HepG2 (cell line): Measurements from ENCODE around the gene CREG2. TPM values are rescaled to one million over a fixed set of nuclear protein-coding genes. Genes with fewer than 3 reads are reported as not detected.
A peak's percentile ranks its signal among the peaks of the same experiment; 100 is the strongest.

Experiments used
- ARNT ChIP-seq: fragments of 450-650 bp; IDR thresholded peaks from 2 replicates; pipeline ENCODE4 v1.6.1; 2017
- ATM ChIP-seq: fragments of 450-650 bp; IDR thresholded peaks from 2 replicates; pipeline ENCODE4 v1.7.1; 2017; ENCODE audit warnings: mild to moderate bottlenecking, borderline replicate concordance
- ATRX ChIP-seq: sonication (generic); formaldehyde crosslinking; IDR thresholded peaks from 2 replicates; pipeline ENCODE4 v1.4.0; 2020; ENCODE audit warnings: missing genetic modification reagents, borderline replicate concordance
- BORCS8-MEF2B ChIP-seq: sonication (generic); formaldehyde crosslinking; IDR thresholded peaks from 2 replicates; pipeline ENCODE4 v1.8.0; 2022; ENCODE audit warnings: mild to moderate bottlenecking, missing genetic modification reagents
- CAMTA2 ChIP-seq: sonication (generic); formaldehyde crosslinking; IDR thresholded peaks from 2 replicates; pipeline ENCODE4 v1.4.0; 2020; ENCODE audit warnings: mild to moderate bottlenecking, missing genetic modification reagents, borderline replicate concordance
- CBFB ChIP-seq: sonication (generic); formaldehyde crosslinking; IDR thresholded peaks from 2 replicates; pipeline ENCODE4 v1.4.0; 2020; ENCODE audit warnings: missing genetic modification reagents
- CEBPB ChIP-seq: IDR thresholded peaks from 2 replicates; pipeline ENCODE4 v1.6.1; 2011; ENCODE audit warnings: low read depth, low read length, improper control_type of control experiment, borderline replicate concordance
- ERF ChIP-seq: IDR thresholded peaks from 2 replicates; pipeline ENCODE4 v1.6.1; 2018; ENCODE audit warnings: missing biosample characterization, missing genetic modification reagents
- ISL2 ChIP-seq: sonication (generic); formaldehyde crosslinking; IDR thresholded peaks from 2 replicates; pipeline ENCODE4 v1.5.0; 2020; ENCODE audit warnings: missing genetic modification reagents
- RCOR2 ChIP-seq: IDR thresholded peaks from 2 replicates; pipeline ENCODE4 v1.6.1; 2016; ENCODE audit warnings: missing biosample characterization, missing genetic modification reagents
- REXO4 ChIP-seq: sonication (generic); formaldehyde crosslinking; IDR thresholded peaks from 2 replicates; pipeline ENCODE4 v1.8.0; 2022; ENCODE audit warnings: missing genetic modification reagents, mild to moderate bottlenecking, borderline replicate concordance
- SALL2 ChIP-seq: sonication (generic); formaldehyde crosslinking; IDR thresholded peaks from 2 replicates; pipeline ENCODE4 v1.8.1; 2023; ENCODE audit warnings: mild to moderate bottlenecking, missing genetic modification reagents, inconsistent platforms
- SNAPC5 ChIP-seq: sonication (generic); formaldehyde crosslinking; IDR thresholded peaks from 2 replicates; pipeline ENCODE4 v1.8.1; 2023; ENCODE audit warnings: mild to moderate bottlenecking, missing genetic modification reagents, borderline replicate concordance
- SRF ChIP-seq: IDR thresholded peaks from 2 replicates; pipeline ENCODE4 v1.6.1; 2011; ENCODE audit warnings: mild to moderate bottlenecking, low read depth, low read length, moderate library complexity
- STAT5B ChIP-seq: sonication (generic); formaldehyde crosslinking; IDR thresholded peaks from 2 replicates; pipeline ENCODE4 v1.4.0; 2020; ENCODE audit warnings: missing genetic modification reagents
- TCF7L2 ChIP-seq: IDR thresholded peaks from 2 replicates; pipeline ENCODE4 v1.6.1; 2011; ENCODE audit warnings: mild to moderate bottlenecking, low read depth, low read length, moderate library complexity
- TEAD2 ChIP-seq: sonication (generic); formaldehyde crosslinking; IDR thresholded peaks from 2 replicates; pipeline ENCODE4 v1.9.0; 2021; ENCODE audit warnings: missing genetic modification reagents
- ZBTB25 ChIP-seq: IDR thresholded peaks from 2 replicates; pipeline ENCODE4 v1.6.1; 2018; ENCODE audit warnings: missing genetic modification reagents
- ZBTB39 ChIP-seq: sonication (generic); formaldehyde crosslinking; IDR thresholded peaks from 2 replicates; pipeline ENCODE4 v1.5.0; 2020; ENCODE audit warnings: missing genetic modification reagents
- ZKSCAN1 ChIP-seq: fragments of 150-350 bp; IDR thresholded peaks from 2 replicates; pipeline ENCODE4 v1.6.1; 2014; ENCODE audit warnings: low read length
- ZNF549 ChIP-seq: sonication (generic); formaldehyde crosslinking; IDR thresholded peaks from 2 replicates; pipeline ENCODE4 v1.5.0; 2020; ENCODE audit warnings: missing genetic modification reagents
- ZNF563 ChIP-seq: sonication (generic); formaldehyde crosslinking; IDR thresholded peaks from 2 replicates; pipeline ENCODE4 v1.8.0; 2022; ENCODE audit warnings: mild to moderate bottlenecking, moderate library complexity, missing genetic modification reagents
- ZNF570 ChIP-seq: sonication (generic); formaldehyde crosslinking; IDR thresholded peaks from 2 replicates; pipeline ENCODE4 v1.4.0; 2020; ENCODE audit warnings: mild to moderate bottlenecking, missing genetic modification reagents, borderline replicate concordance
- ZNF790 ChIP-seq: sonication (generic); formaldehyde crosslinking; IDR thresholded peaks from 2 replicates; pipeline ENCODE4 v1.8.0; 2022; ENCODE audit warnings: missing genetic modification reagents, mild to moderate bottlenecking, borderline replicate concordance
- polyA plus RNA-seq, 8 experiments: library from polyadenylated mRNA; depleted of rRNA in 3 of 8; stranded (reverse) in 7 of 8; unstranded in 1 of 8; fragments of >200 nt; fragmentation: Illumina TruSeq in 4 of 8; extraction: Trizol in 4 of 8; gene quantifications; 2 replicates each; pipeline versions ENCODE4 v1.2.1 to v1.2.3, GENCODE V29; 2011 to 2016; ENCODE audit warnings: low read depth in 4 of 8, missing spikeins in 1 of 8, mixed read lengths in 1 of 8; ENCODE audit not compliant: insufficient read depth in 1 of 8
- total RNA-seq, 5 experiments: library from RNA; depleted of rRNA; stranded (reverse); fragments of >200 nt; fragmentation: Illumina TruSeq; extraction: Trizol; gene quantifications; 2 replicates each; pipeline ENCODE4 v1.2.3, GENCODE V29; 2016; ENCODE audit warnings: low read depth in 1 of 5

Gene CREG2
- total and polyA plus RNA-seq, 2 of the 13 experiments (the other 11 are each of a cell fraction or from before 2014, with no cell fraction given): 0.18 to 0.26 TPM

- TF ChIP-seq SRF (no peak), ATRX (no peak), REXO4 (0 out of 2 replicates have a peak, but pooled peaks have one; percentile 42), ZKSCAN1 (no peak), CEBPB (peak; percentile 99), STAT5B (CRISPR knock-in tag) (no peak), ATM (no peak), TCF7L2 (no peak), ZNF563 (CRISPR knock-in tag) (peak; percentile 90), CBFB (CRISPR knock-in tag) (peak; percentile 98), RCOR2 (peak; percentile 90), ZBTB39 (CRISPR knock-in tag) (peak; percentile 87; the same call in 1 of the 2 replicates), CAMTA2 (CRISPR knock-in tag) (peak; percentile 86; the same call in 1 of the 2 replicates), SNAPC5 (CRISPR knock-in tag) (0 out of 2 replicates have a peak, but pooled peaks have one; percentile 79), ERF (CRISPR knock-in tag) (peak; percentile 96), ISL2 (CRISPR knock-in tag) (peak; percentile 91), ZBTB25 (peak; percentile 95), ZNF570 (CRISPR knock-in tag) (no peak; the same call in 1 of the 2 replicates), ARNT (no peak), ZNF549 (peak; percentile 43), SALL2 (peak; percentile 99), TEAD2 (CRISPR knock-in tag) (peak; percentile 67; the same call in 1 of the 2 replicates), ZNF790 (CRISPR knock-in tag) (peak; percentile 39; the same call in 1 of the 2 replicates), BORCS8-MEF2B (CRISPR knock-in tag) (peak; percentile 94)
These were observed 78.7 kb downstream of the CREG2 start, which contains the start of gene RNF149 (continued) for GRCh38 chr2:101308432-101309210.
